ENCODE measurements around the gene RAD23A.

DNA sequence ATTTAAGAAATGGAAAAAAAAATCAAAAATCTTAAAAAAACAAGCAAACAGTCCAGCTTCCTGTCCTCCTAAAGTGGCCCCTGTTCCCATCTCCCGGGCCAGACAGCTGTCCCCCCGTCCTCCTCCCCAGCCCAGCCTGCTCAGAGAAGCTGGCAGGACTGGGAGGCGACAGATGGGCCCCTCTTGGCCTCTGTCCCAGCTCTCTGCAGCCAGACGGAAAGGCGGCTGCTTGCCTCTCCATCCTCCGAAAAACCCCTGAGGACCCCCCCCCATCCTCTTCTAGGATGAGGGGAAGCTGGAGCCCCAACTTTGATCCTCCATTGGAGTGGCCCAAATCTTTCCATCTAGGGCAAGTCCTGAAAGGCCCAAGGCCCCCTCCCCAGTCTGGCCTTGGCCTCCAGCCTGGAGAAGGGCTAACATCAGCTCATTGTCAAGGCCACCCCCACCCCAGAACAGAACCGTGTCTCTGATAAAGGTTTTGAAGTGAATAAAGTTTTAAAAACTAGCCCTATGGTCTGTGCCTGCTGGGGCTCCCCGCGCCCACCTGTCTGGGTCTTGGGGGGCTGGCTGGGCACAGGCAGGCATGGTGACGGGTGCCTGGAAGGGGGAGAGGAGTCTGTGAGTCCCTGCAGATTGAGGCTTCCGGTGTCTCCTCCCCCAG lies 7.6 kb downstream of the RAD23A start:
- no peak for TF ChIP-seq POLR2A (IDR thresholded peaks at IDR 0.05)
- TF ChIP-seq, protein P1, sequence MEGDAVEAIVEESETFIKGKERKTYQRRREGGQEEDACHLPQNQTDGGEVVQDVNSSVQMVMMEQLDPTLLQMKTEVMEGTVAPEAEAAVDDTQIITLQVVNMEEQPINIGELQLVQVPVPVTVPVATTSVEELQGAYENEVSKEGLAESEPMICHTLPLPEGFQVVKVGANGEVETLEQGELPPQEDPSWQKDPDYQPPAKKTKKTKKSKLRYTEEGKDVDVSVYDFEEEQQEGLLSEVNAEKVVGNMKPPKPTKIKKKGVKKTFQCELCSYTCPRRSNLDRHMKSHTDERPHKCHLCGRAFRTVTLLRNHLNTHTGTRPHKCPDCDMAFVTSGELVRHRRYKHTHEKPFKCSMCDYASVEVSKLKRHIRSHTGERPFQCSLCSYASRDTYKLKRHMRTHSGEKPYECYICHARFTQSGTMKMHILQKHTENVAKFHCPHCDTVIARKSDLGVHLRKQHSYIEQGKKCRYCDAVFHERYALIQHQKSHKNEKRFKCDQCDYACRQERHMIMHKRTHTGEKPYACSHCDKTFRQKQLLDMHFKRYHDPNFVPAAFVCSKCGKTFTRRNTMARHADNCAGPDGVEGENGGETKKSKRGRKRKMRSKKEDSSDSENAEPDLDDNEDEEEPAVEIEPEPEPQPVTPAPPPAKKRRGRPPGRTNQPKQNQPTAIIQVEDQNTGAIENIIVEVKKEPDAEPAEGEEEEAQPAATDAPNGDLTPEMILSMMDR (IDR thresholded peaks at IDR 0.05): no peak
